Measurements from ENCODE around the gene SLC19A1.

SLC19A1 gene

GRCh38 chr21:45515241-45516061, 26.8 kb downstream of the SLC19A1 start:
- DNase-seq = no peak

- no peak for DNase-seq
Observed at GRCh38 chr21:45514311-45515021, 27.8 kb downstream of the SLC19A1 start.

- no peak for DNase-seq
Observed at GRCh38 chr21:45513741-45514310, 28.4 kb downstream of the SLC19A1 start.

- no peak for DNase-seq
Observed at GRCh38 chr21:45513003-45513717, 29.1 kb downstream of the SLC19A1 start.

- no peak for DNase-seq
Observed at GRCh38 chr21:45512626-45513002, 29.6 kb downstream of the SLC19A1 start.

- no peak for DNase-seq
Observed at GRCh38 chr21:45511661-45512431, 30.4 kb downstream of the SLC19A1 start.

DNA sequence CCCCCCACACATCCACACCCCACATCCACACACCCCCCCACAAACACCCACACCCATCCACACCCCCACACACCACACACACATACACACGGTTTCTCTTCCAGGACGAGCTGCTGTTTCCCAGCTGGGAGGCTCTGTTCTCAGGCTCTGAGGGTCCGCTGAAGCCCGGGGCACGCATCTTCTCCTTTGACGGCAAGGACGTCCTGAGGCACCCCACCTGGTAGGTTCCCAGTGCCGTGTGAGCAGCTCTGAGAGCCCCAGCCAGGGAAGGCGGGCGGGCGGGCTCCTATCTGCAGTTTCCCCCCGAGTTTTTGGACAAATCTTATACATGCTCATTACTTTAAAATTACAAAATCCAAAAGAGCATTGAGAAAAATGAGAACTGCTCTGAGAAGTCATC, 31.2 kb downstream of the SLC19A1 start:
- DNase-seq = no peak

DNA sequence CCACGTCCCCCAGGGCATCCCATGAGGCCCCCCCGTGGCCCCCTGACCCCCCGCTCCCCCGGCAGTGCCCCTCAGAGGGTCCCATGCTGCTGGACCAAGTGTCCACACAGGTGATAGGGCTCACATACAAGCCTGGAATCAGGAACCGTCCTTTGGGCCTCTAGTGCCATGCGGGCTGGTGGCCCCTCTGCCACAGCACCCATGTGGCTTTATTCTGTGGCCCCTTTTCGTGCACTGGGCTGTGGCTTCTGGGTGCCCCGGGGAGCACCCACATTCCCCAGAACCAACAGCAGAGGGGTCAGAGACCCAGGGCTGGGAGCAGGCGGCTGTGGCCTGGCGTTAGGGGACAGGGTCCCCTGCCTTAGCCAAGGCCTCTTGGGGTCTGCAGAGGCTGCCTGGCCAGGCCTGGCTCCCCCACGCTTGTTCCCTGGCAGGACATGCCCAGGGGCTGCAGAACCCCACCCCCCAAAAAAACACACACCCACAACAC, 31.7 kb downstream of the SLC19A1 start:
- DNase-seq = no peak

GRCh38 chr21:45509566-45510465, 32.4 kb downstream of the SLC19A1 start:
- DNase-seq = no peak

DNA sequence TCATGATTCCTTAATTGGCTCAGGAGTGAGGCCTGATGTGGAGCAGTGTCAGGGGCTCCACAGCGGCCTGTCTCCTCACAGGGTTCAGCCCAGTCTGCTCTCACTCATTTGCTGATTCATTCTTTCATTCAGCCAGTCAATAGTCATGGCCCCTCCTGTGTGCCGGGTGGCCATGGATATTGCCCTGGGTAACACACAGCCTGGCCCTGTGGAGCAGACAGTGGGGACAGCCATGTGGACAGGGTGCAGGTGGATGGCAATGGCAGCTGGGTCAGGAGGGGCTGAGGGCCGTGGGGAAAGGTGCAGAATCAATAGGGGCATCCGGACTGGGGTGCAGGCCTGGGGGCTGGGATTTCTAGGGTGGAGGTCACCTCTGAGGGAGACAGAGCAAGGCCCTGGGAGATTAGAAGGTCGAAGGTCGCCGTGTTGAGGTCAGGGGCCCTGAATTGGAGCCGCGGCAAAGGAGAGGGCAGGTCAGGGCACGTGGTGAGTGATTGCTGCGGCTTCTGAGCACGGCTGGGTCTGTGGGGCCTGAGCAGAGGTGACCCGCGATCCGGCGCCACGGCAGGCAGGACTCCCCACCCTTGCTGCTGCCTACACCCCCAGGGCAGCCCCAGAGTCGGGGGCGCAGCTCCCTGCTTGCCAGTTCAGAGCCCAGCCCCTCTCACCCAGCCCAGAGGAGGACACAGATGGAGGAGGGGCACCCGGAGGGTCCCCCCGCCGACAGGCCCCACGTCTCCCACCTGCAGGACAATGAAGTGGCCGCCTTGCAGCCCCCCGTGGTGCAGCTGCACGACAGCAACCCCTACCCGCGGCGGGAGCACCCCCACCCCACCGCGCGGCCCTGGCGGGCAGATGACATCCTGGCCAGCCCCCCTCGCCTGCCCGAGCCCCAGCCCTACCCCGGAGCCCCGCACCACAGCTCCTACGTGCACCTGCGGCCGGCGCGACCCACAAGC, 33.4 kb downstream of the SLC19A1 start:
- no peak for DNase-seq

DNA sequence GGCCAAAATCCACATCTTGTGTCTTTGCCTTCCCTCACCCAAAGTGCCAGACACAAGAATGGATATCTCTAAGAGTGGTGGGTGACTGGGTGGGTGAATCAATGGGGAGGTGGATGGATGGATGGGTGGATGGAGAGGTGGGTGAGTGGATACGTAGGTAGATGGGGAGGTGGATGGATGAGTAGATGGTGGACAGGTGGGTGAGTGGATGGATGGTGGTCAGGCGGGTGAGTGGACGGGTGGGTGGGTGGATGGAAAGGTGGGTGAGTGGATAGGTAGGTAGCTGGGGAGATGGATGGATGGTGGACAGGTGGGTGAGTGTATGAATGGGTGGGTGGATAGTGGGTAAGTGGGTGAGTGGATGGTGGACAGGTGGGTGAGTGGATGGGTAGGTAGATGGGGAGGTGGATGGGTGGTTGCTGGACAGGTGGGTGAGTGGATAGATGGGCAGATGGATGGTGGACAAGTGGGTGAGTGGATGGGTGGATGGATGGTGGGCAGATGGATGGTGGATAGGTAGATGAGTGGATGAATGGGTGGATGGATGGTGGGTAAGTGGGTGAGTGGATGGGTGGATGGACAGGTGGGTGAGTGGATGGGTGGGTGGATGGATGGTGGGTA, 34.2 kb downstream of the SLC19A1 start:
- no peak for DNase-seq

DNA sequence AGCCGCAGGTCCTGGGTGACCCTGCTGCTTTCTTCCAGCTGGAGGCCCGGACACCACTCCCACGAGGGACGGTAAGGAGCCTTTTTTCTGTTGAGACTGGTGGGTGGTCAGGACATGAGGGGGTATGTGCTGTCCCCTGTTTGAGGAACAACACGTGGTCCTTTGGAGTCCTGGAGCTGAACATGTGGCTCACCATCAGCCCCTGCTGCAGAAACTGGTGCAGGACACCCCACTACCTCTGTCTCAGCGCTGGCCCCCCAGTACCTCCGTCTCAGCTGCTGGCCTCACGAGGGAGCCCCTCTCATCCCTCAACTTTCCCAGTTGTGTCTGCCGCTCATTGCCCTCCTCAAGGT, 34.7 kb downstream of the SLC19A1 start:
- no peak for DNase-seq

DNA sequence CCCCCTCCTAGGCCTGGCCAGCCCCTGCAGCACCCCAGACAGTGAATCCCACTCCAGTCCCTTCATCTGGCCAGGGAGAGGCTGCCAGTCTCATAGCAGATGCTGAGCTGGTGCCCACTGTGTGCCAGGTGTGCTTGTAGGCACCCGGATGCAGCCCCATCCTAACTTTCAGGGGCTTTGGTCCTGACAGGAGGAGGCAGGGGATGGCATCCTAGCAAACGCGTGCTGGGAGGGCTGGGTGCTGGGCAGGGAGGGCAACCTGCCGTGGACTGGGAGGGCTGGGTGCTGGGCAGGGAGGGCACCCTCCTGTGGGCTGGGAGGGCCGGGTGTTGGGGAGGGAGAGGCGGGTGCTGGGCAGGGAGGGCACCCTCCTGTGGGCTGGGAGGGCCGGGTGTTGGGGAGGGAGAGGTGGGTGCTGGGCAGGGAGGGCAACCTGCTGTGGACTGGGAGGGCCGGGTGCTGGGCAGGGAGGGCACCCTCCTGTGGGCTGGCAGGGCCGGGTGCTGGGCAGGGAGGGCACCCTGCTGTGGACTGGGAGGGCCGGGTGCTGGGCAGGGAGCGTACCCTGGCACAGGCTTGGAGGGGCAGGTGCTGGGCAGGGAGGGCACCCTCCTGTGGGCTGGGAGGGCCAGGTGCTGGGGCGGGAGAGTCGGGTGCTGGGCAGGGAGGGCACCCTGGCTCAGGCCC, 35.3 kb downstream of the SLC19A1 start:
- DNase-seq = no peak

- no peak for DNase-seq
Observed at GRCh38 chr21:45506241-45506817, 35.9 kb downstream of the SLC19A1 start.

DNA sequence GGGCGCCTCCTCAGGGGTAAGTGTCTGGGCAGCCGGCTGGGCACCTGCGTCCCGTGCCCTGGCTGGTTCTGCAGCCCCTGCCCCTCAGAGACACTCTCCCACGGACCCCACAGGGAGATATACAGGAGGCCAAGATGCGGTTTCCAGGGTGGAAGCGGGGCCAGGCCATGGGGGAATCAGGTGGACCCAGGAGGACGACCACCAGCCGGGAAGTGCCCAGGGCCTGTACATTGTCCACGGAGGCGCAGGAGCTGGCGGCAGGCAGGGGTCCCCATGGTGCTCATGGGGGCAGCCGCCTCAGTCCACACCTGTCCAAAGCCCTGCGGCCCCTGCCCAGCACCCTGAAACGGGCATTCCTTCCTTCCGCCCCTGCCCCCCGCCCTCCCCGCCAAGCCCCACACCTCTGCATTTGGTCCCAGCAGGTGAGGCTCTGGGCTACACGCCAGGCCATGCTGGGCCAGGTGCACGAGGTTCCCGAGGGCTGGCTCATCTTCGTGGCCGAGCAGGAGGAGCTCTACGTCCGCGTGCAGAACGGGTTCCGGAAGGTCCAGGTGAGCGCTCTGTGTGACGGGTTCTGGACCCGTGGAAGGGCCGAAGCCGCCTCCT, 36.7 kb downstream of the SLC19A1 start:
- no peak for DNase-seq

DNA sequence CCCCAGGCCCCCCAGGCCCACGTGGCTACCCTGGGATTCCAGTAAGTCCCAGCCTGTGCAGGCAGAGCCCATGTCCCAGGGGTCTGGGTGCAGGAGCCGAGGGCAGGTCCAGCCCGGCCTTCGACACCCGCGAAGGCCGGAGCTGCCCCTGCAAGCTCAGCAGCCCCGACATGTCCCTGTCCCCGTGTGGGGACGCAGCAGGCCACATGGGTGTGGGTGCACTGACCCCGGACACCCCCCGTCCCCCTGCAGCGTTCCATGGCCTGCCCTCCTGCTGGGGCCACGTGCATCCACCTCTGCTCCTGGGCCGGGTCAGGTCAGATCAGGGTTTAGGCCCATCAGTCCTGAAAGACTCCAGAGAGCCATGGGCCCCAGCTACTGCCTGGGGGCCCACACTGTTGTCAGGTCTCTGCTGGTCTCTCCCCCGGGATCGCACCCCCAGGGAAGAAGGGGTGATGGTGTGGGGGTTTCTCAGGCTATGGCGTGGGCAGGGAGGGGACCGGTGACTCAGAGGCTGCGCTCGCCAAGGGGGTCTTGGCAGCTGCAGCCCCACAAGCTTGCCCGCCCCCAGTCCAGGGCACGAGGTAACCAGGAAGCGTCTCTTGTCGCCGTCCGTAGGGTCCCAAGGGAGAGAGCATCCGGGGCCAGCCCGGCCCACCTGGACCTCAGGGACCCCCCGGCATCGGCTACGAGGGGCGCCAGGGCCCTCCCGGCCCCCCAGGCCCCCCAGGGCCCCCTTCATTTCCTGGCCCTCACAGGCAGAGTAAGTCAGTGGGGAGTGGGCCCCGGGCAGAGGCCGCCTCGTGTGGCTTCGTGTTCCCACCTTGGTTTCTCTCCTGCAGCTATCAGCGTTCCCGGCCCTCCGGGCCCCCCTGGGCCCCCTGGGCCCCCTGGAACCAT, 37.5 kb downstream of the SLC19A1 start:
- DNase-seq = no peak

- DNase-seq = no peak
Observed at GRCh38 chr21:45504021-45504515, 38.2 kb downstream of the SLC19A1 start.

Measured in 8988T (cell line).